Fibroblast of the aortic adventitia (primary cell): ENCODE data around the gene ZGRF1. TPM values are rescaled to one million over a fixed set of nuclear protein-coding genes. Genes with fewer than 3 reads are reported as not detected.
A peak's percentile ranks its signal among the peaks of the same experiment; 100 is the strongest.
"Not testable (repeated sequence)": the region's sequence is repeated elsewhere in the genome, so short reads cannot be mapped to it uniquely, and the experiment has no call there.

Experiments
- DNase-seq: peaks from one replicate; pipeline ENCODE4 v3.0.0-alpha.2; 2010; ENCODE audit warnings: low read depth
- H3K4me3 ChIP-seq: 2 replicates; pipeline ENCODE4 v1.5.1; 2011; ENCODE audit warnings: low read depth, mild to moderate bottlenecking, control low read depth, low read length, moderate library complexity
- CTCF ChIP-seq: IDR thresholded peaks from 2 replicates; pipeline ENCODE4 v1.5.1; 2011; ENCODE audit warnings: mild to moderate bottlenecking, low read length, control low read depth, inconsistent platforms; ENCODE audit not compliant: insufficient read depth
- total RNA-seq: library from RNA; depleted of rRNA; stranded (reverse); fragments of >200 nt; gene quantifications from 2 replicates; pipeline ENCODE4 v1.2.3, GENCODE V29; 2012; ENCODE audit warnings: low replicate concordance

ZGRF1 gene
- total RNA-seq, 1 donor: 26.1 TPM

GRCh38 chr4:112557676-112558411 lies 78.9 kb downstream of the ZGRF1 start:
- no peak for DNase-seq
- no peak overlapping the region for H3K4me3 ChIP-seq
- TF ChIP-seq CTCF: no peak

- DNase-seq, H3K4me3 ChIP-seq: not testable (repeated sequence)
Observed at GRCh38 chr4:112554271-112554670, 82.4 kb downstream of the ZGRF1 start.

- TF ChIP-seq CTCF: no peak
- peak; percentile 65 for DNase-seq
- no peak overlapping the region for H3K4me3 ChIP-seq
Observed at GRCh38 chr4:112552668-112553067, 84.0 kb downstream of the ZGRF1 start.

- no peak overlapping the region for H3K4me3 ChIP-seq
- DNase-seq: peak; percentile 49
- no peak for TF ChIP-seq CTCF
Observed at GRCh38 chr4:112550728-112551127, 86.0 kb downstream of the ZGRF1 start.

GRCh38 chr4:112546476-112546875 lies 90.2 kb downstream of the ZGRF1 start:
- no peak overlapping the region for H3K4me3 ChIP-seq
- no peak for TF ChIP-seq CTCF
- DNase-seq: no peak

- H3K4me3 ChIP-seq: no peak overlapping the region
- no peak for DNase-seq
- no peak for TF ChIP-seq CTCF
Observed at GRCh38 chr4:112545346-112545745, 91.4 kb downstream of the ZGRF1 start.

- DNase-seq: no peak
- H3K4me3 ChIP-seq: no peak overlapping the region
- TF ChIP-seq CTCF: no peak
Observed at GRCh38 chr4:112540695-112541094, 96.0 kb downstream of the ZGRF1 start.
